ENCODE measurements around the gene TRIM61. TPM values are rescaled to one million over a fixed set of nuclear protein-coding genes. Genes with fewer than 3 reads are reported as not detected.
"Not testable (repeated sequence)": the region's sequence is repeated elsewhere in the genome, so short reads cannot be mapped to it uniquely, and the experiment has no call there.

TRIM61 gene
- total RNA-seq, 1 donor from 2014 or later: 2.5 TPM

DNA sequence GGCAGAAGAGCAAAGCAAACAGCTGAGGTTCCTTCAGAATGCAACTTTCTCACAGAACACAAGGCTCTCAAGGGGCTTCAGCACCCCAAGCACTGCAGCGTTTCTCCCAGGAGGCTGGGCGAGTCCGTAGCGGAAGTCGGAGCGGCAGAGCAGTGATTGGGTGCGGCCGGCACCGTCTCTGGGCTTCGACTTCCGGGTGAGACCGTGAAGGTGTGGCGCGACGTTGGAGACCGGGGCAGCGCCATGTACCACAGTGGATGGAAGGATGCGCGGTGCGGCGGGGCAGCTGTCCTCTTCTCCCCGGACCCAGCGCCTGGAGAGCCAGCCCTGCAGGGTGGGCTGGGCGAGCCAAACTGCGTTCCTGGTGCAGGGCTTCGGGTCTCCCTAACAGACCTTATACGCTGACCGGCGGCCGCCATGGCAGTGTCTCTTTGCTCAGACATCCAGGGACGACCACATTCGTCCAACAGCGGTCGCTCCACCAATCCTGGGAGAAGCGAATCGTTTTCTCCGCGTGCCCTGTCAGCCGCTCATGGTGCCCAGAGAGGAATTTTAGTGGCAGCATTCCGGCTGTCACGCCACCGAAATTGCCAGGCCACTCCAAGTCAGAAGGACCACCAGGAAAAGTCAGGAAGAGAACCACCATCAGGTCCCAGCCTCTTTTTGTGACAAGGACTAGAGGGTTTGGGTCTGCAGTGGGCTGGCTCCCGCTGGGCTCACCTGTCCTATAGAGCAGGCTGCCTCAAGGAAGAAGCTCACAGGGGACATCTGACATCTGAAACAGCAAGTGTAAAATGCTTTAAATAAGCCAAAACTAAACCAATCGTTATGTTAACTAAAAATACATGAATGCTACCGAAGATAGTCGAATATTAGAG lies 20.5 kb downstream of the TRIM61 start:
- DNase-seq: peak; percentile 92

GRCh38 chr4:164955107-164955805 lies 22.2 kb downstream of the TRIM61 start:
- no peak for DNase-seq

DNA sequence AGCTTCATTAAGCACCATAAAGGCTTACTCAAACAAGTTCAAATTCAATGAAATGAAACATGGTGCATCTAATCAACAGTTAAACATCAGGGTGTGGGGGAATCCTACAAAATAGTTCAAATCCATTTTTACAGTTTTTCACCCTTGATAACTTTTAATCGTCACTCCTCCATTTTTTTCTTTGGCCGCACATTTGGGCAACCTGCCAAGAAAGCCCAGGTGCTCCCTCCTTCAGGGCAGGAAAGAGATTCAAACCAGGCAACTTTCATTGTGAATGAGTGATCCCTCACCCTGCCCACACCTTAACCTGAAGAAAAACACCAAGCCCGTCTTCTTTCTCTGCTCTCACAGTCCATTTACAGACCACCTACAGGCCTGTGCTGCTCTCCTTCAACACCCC lies 24.9 kb downstream of the TRIM61 start:
- DNase-seq: no peak

GRCh38 chr4:164949448-164950143 lies 27.9 kb downstream of the TRIM61 start:
- no peak for DNase-seq

DNA sequence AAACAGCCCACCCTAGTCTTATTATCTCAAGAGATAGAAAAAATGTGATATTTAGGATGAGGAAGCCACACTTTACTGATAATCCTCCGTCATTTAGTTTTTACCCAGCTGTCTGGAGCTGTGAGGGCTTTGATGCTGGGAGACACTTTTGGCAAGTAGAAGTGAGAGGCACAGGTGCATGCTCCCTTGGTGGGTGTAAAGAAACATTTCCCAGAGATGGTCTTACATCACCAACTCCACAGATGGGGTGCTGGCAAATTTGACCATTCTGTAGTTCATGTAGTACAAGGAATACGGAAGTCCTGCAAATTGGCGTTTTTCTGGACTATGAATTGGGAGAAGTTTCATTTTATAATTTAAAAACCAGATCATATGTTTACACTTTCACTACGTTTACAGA lies 28.5 kb downstream of the TRIM61 start:
- no peak for DNase-seq

DNA sequence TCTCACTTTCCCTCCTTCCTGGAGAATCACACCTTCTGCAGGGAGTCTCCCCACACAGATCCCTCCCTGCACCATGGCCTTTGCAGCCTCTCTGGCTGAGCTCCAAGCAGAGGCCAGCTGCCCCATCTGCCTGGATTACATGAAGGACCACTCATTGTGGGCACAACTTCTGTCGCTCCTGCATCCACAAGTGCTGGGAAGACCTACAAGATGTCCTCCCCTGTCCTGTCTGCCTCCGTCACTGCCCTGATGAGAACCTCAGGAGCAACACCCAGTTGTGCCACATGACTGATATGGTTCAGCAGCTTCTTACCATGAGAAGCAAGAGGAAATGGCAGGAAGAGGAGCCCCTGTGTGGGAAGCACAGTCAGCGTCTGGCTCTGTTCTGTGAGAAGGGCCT lies 29.5 kb downstream of the TRIM61 start:
- not testable (repeated sequence) for DNase-seq

DNA sequence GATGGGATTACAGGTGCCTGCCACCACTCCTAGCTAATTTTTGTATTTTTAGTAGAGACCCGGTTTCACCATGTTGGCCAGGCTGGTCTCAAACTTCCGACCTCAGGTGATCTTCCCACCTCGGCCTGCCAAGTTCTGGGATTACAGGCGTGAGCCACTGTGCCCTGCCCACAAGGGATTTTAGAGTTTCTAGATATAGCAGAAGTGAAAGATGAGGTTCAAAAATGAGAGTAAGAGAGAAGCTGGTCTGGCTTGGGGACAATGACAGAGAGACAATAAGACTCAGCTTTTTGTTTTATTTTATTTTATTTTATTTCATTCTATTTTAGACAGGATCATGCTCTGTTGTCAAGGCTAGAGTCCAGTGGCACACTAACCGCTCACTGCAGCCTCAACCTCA lies 30.6 kb downstream of the TRIM61 start:
- no peak for DNase-seq

DNA sequence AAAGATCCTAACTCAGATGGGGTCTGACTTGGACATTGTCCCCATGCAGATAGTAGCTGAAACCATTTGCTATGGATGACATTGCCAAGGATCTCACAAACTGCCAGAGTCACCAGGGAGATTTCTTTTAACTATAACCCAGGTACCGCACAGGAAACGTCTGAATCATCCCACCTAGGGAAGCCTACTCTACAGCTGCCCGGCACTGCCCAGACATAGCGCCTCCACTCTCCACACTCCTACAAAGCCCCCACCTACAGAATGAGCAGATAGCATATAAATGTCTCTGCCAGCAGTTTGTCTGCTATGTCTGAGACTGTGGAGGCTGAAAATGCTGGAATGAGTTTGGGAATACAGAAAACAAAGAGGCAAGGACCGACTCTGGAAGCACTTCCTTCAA lies 32.3 kb downstream of the TRIM61 start:
- no peak for DNase-seq

- DNase-seq: no peak
Measured at GRCh38 chr4:164943192-164943591, 34.3 kb downstream of the TRIM61 start.

DNA sequence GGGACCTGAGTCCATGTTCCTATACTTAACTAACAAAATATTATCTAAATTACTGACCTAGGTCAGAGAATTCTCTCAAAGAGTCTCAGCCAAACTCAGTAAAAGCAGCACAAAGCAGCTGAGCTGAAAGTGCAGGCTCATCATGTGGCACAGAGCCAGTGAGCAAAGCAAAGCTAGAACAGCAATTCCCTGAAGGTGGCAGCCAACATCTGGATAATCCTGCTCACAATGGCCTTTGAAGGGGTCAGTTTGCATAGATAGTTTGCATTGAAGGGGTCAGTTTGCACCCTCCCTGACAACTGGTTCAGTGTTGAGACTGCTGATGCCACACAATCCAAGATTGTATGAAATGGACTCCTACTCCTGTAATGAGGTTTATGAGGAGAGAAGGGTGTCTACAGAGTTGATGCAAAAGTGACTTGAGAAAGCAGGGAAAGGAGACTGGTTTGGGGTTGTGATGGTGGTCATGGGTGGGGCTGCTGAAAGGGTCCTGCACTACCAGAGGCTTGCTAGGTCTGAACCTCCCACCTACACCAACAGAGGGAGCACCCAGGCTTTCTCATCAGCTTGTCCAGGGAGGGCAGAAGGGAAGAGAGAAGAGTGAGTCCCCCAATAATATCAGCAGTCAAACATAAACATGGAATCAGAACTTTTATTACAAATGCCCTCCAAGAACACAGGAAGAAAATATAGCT lies 39.7 kb downstream of the TRIM61 start:
- no peak for DNase-seq

GRCh38 chr4:164935865-164936606 lies 41.4 kb downstream of the TRIM61 start:
- not testable (repeated sequence) for DNase-seq

GRCh38 chr4:164935363-164935762 lies 42.1 kb downstream of the TRIM61 start:
- no peak for DNase-seq

GRCh38 chr4:164933244-164933643 lies 44.2 kb downstream of the TRIM61 start:
- no peak for DNase-seq

DNA sequence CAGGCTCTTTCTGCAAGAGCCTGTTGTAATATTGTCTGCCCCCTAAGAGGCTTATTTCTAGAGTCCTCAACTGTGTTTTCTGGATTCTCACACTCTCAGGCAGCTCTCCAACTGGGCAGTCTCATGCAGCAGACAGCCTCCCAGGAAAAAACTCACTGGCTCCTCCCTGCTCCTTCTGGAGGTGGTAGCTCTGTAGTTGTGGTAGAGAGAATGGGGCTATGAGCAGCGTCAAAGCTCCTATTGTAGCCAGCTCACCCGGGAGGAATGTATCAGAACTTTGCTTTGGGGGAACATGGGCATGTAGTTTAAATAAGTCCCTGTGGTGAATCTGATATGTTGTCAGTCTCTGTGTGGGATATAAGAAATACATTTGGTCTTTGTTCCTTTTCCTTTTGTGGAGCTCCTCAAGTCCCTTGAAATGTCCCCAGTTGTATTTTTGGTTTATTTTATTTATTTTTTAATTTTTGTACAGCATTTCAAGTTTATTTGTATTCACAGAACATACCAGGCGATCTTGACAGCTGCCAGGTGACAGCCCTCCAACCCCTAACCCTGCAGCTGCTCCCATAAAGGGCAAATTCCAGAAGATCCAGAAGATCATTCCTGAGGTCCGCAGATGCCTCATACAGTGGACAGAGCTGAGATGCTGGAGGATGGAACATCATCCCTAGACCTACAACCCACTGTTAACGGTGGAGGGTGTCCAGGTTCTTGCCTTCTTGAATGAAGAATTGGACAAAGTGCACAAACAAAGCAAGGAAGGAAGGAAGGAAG lies 45.7 kb downstream of the TRIM61 start:
- DNase-seq: no peak

- DNase-seq: no peak
Measured at GRCh38 chr4:164930647-164931046, 46.8 kb downstream of the TRIM61 start.

DNA sequence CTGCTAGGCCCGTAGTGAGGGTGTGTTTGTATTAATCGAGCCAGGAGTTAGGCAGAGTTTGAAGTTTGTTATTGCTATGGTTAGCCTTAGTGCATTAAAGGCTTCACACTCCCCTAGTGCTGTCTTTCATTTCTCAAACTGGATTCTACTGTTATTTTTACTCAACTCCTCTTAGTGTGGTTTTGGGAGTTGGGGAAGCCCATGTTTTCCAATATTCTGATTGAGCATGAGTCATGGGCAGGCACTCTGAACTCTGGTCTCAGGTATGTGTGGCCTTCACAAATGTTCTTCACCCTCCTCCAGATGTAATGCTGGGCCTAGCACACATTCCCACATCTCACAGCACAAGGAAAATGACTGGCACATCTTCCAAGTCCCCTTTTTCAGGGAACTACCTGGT lies 50.4 kb downstream of the TRIM61 start:
- DNase-seq: not testable (repeated sequence)

- DNase-seq: no peak
Measured at GRCh38 chr4:164926301-164926700, 51.2 kb downstream of the TRIM61 start.

GRCh38 chr4:164924670-164925238 lies 52.7 kb downstream of the TRIM61 start:
- no peak for DNase-seq

GRCh38 chr4:164918956-164919355 lies 58.5 kb downstream of the TRIM61 start:
- no peak for DNase-seq
